GM20431 (cell line): ENCODE results near the gene RXRA.

Experiments used
- in situ Hi-C: fragments of 300-500 bp; cut with MseI, MboI; formaldehyde crosslinking; loops from one replicate; pipeline ENCODE4 v1.15.0; 2020; ENCODE audit warnings: low sequenced_read_pairs; ENCODE audit not compliant: unreplicated experiment

Gene RXRA

GRCh38 chr9:134407121-134407779, 81.0 kb downstream of the RXRA start:
- in situ Hi-C loops, result no loop called here

GRCh38 chr9:134408389-134408788, 82.1 kb downstream of the RXRA start:
- in situ Hi-C loops, result no loop called here

GRCh38 chr9:134408939-134409737, 82.9 kb downstream of the RXRA start:
- in situ Hi-C loops, result no loop called here

GRCh38 chr9:134410071-134410834, 84.0 kb downstream of the RXRA start:
- in situ Hi-C loops, result no loop called here

GRCh38 chr9:134410835-134411217, 84.6 kb downstream of the RXRA start:
- in situ Hi-C loops, result no loop called here

GRCh38 chr9:134411440-134412297, 85.4 kb downstream of the RXRA start:
- in situ Hi-C loops, result no loop called here

GRCh38 chr9:134412298-134412711, 86.0 kb downstream of the RXRA start:
- in situ Hi-C loops, result no loop called here

GRCh38 chr9:134413112-134413715, 87.0 kb downstream of the RXRA start:
- in situ Hi-C loops, result no loop called here

GRCh38 chr9:134413890-134414623, 87.8 kb downstream of the RXRA start:
- in situ Hi-C loops, result no loop called here

- in situ Hi-C loops, result no loop called here
Observed at GRCh38 chr9:134414900-134415425, 88.7 kb downstream of the RXRA start.

- in situ Hi-C loops, result no loop called here
Observed at GRCh38 chr9:134416385-134417015, 90.2 kb downstream of the RXRA start.

GRCh38 chr9:134418354-134418753, 92.1 kb downstream of the RXRA start:
- in situ Hi-C loops, result no loop called here

GRCh38 chr9:134419000-134419683, 92.9 kb downstream of the RXRA start:
- in situ Hi-C loops, result no loop called here

- in situ Hi-C loops, result no loop called here
Observed at GRCh38 chr9:134419684-134420076, 93.4 kb downstream of the RXRA start.

GRCh38 chr9:134420281-134420845, 94.1 kb downstream of the RXRA start:
- in situ Hi-C loops, result no loop called here

GRCh38 chr9:134420974-134421432, 94.7 kb downstream of the RXRA start:
- in situ Hi-C loops, result no loop called here

- in situ Hi-C loops, result no loop called here
Observed at GRCh38 chr9:134421888-134422287, 95.6 kb downstream of the RXRA start.
